K562 (cell line): ENCODE measurements around the gene ADAM22. TPM values are rescaled to one million over a fixed set of nuclear protein-coding genes. Genes with fewer than 3 reads are reported as not detected.

Source experiments
- ARID3A ChIP-seq: IDR thresholded peaks from 2 replicates; pipeline ENCODE4 v1.6.1; 2012; ENCODE audit warnings: low read depth, low read length, improper control_type of control experiment, borderline replicate concordance
- CREB3 ChIP-seq: fragments of 450-650 bp; conservative IDR thresholded peaks from 2 replicates; pipeline ENCODE4 v1.6.1; 2016; ENCODE audit warnings: missing genetic modification characterization, low read depth, mild to moderate bottlenecking, missing compliant biosample characterization, moderate library complexity
- DACH1 ChIP-seq: fragments of 450-650 bp; IDR thresholded peaks from 2 replicates; pipeline ENCODE4 v1.6.1; 2018; ENCODE audit not compliant: partially characterized antibody
- DMBX1 ChIP-seq: fragments of 250-450 bp; sonication (Bioruptor Pico); IDR thresholded peaks from 2 replicates; pipeline ENCODE4 v1.8.0; 2022; ENCODE audit warnings: inconsistent platforms, mild to moderate bottlenecking, moderate library complexity, borderline replicate concordance
- DNMT1 ChIP-seq: fragments of 450-650 bp; IDR thresholded peaks from 2 replicates; pipeline ENCODE4 v1.6.1; 2016; ENCODE audit warnings: antibody characterized with exemption, mild to moderate bottlenecking
- GTF2F1 ChIP-seq: IDR thresholded peaks from 2 replicates; pipeline ENCODE4 v1.6.1; 2011; ENCODE audit warnings: low read depth, low read length, improper control_type of control experiment
- HDGF ChIP-seq: fragments of 450-650 bp; IDR thresholded peaks from 2 replicates; pipeline ENCODE4 v1.6.1; 2016
- IFI16 ChIP-seq: fragments of 250-450 bp; sonication (Bioruptor Pico); IDR thresholded peaks from 2 replicates; pipeline ENCODE4 v2.1.2; 2022; ENCODE audit warnings: mild to moderate bottlenecking, inconsistent platforms
- KDM1A ChIP-seq, 2 experiments: fragments of 450-650 bp; IDR thresholded peaks; 2 replicates each; pipeline ENCODE4 v1.6.1; 2016; ENCODE audit warnings: mild to moderate bottlenecking in 2 of 2
- MXI1 ChIP-seq: IDR thresholded peaks from 2 replicates; pipeline ENCODE4 v1.6.1; 2011; ENCODE audit warnings: low read depth, mild to moderate bottlenecking, improper control_type of control experiment, low read length
- PRMT5 ChIP-seq: sonication (generic); formaldehyde crosslinking; IDR thresholded peaks from 2 replicates; pipeline ENCODE4 v1.5.0; 2020; ENCODE audit warnings: missing genetic modification reagents
- RBBP5 ChIP-seq: fragments of 200-600 bp; sonication (generic); IDR thresholded peaks from 2 replicates; pipeline ENCODE4 v1.6.1; 2012; ENCODE audit warnings: borderline replicate concordance, mild to moderate bottlenecking, low read length, control low read depth, inconsistent platforms; ENCODE audit not compliant: insufficient read depth, poor library complexity, severe bottlenecking
- SMAD4 ChIP-seq: fragments of 250-450 bp; sonication (Bioruptor Pico); conservative IDR thresholded peaks from 2 replicates; pipeline ENCODE4 v1.8.0; 2021; ENCODE audit warnings: inconsistent platforms, mild to moderate bottlenecking, moderate library complexity
- TAF1 ChIP-seq: IDR thresholded peaks from 2 replicates; pipeline ENCODE4 v1.6.1; 2011; ENCODE audit warnings: mild to moderate bottlenecking, low read length, moderate library complexity; ENCODE audit not compliant: insufficient read depth, control insufficient read depth, severe bottlenecking; ENCODE audit errors: extremely low read depth
- TCF3 ChIP-seq: sonication (generic); formaldehyde crosslinking; IDR thresholded peaks from 2 replicates; pipeline ENCODE4 v1.4.0; 2020; ENCODE audit warnings: mild to moderate bottlenecking, missing genetic modification reagents
- TRIM24 ChIP-seq, 2 experiments: fragments of 450-650 bp; IDR thresholded peaks; 2 replicates each; pipeline ENCODE4 v1.6.1; 2016
- U2AF2 ChIP-seq: fragments of 200-400 bp; formaldehyde crosslinking; optimal IDR thresholded peaks from 2 replicates; pipeline ENCODE3; 2017; ENCODE audit warnings: low read depth, mild to moderate bottlenecking, low read length
- ZFPM2 ChIP-seq: fragments of 250-450 bp; sonication (Bioruptor Pico); IDR thresholded peaks from 2 replicates; pipeline ENCODE4 v1.5.1; 2022; ENCODE audit warnings: mild to moderate bottlenecking
- ZNF175 ChIP-seq: fragments of 200-800 bp; sonication (Bioruptor generic); IDR thresholded peaks from 2 replicates; pipeline ENCODE4 v1.6.1; 2016; ENCODE audit warnings: low read depth, mild to moderate bottlenecking, missing genetic modification characterization, missing compliant biosample characterization
- ZNF609 ChIP-seq: sonication (generic); formaldehyde crosslinking; IDR thresholded peaks from 2 replicates; pipeline ENCODE4 v1.8.1; 2023; ENCODE audit warnings: missing genetic modification reagents, mild to moderate bottlenecking, borderline replicate concordance
- polyA plus RNA-seq, 8 experiments: library from polyadenylated mRNA; depleted of rRNA in 4 of 8; stranded (reverse) in 5 of 8; unstranded in 3 of 8; fragments of >200 nt; fragmentation: Nextera tagmentation in 2 of 8; fragmentation: Illumina TruSeq in 1 of 8; extraction: Ambion mirVana in 2 of 8; extraction: Trizol in 1 of 8; gene quantifications; 2 replicates each; pipeline versions ENCODE4 v1.2.1 to v1.2.3, GENCODE V29; 2011 to 2014; ENCODE audit warnings: inconsistent platforms in 1 of 8, missing spikeins in 1 of 8
- total RNA-seq, 7 experiments: library from RNA; depleted of rRNA in 6 of 7; stranded (reverse); fragments of >200 nt in 6 of 7; fragmentation: Illumina TruSeq in 2 of 7; extraction: Trizol in 2 of 7; gene quantifications; 2 replicates each; pipeline versions ENCODE4 v1.2.1 to v1.2.3, GENCODE V29; 2011 to 2021; ENCODE audit warnings: low replicate concordance in 1 of 7

The ADAM22 gene
- total and polyA plus RNA-seq, 9 of the 15 experiments (the other 6 are each of a cell fraction or from before 2014, with no cell fraction given), result 0.01 to 0.58 (median 0.18) TPM

- TF ChIP-seq CREB3 (tag), result no peak
- no peak for TF ChIP-seq KDM1A (IDR thresholded peaks at IDR 0.05)
- TF ChIP-seq DNMT1, result no peak
- no peak for TF ChIP-seq GTF2F1
- no peak for TF ChIP-seq U2AF2
- TF ChIP-seq SMAD4, result peak; percentile 76
- peak; percentile 90 for TF ChIP-seq RBBP5
- TF ChIP-seq ZNF175, result no peak
- no peak for TF ChIP-seq PRMT5 (CRISPR knock-in tag)
- no peak for TF ChIP-seq IFI16 (CRISPR knock-in tag)
- TF ChIP-seq MXI1, result no peak
- no peak for TF ChIP-seq HDGF
- no peak for TF ChIP-seq DMBX1
- TF ChIP-seq ARID3A, result peak; percentile 68; the same call in 1 of the 2 replicates
- peak; percentile 71 for TF ChIP-seq TAF1
- 0 out of 4 replicates have a peak, but pooled peaks of 1 of the 2 experiments have one; percentile 46 for TF ChIP-seq TRIM24 (IDR thresholded peaks at IDR 0.05)
- TF ChIP-seq TCF3 (CRISPR knock-in tag), result no peak
- TF ChIP-seq DACH1, result no peak
- TF ChIP-seq ZFPM2 (CRISPR knock-in tag), result no peak
- no peak for TF ChIP-seq ZNF609
These were observed 286.0 kb downstream of the ADAM22 start, which contains the start of gene SRI (continued) for GRCh38 chr7:88219781-88220747.
